Ishikawa (cell line): ENCODE measurements around the gene SDK1.

Experiments
- CEBPB ChIP-seq: IDR thresholded peaks from 2 replicates; pipeline ENCODE4 v1.6.1; 2012
- CREB1 ChIP-seq: IDR thresholded peaks from 2 replicates; pipeline ENCODE4 v1.6.1; 2012; ENCODE audit warnings: low read depth
- EGR1 ChIP-seq: IDR thresholded peaks from 2 replicates; pipeline ENCODE4 v1.6.1; 2012
- EP300 ChIP-seq: IDR thresholded peaks from 2 replicates; pipeline ENCODE4 v1.6.1; 2012; ENCODE audit warnings: borderline replicate concordance
- FOXM1 ChIP-seq: IDR thresholded peaks from 2 replicates; pipeline ENCODE4 v1.6.1; 2012; ENCODE audit warnings: low read depth, borderline replicate concordance
- NFIC ChIP-seq: IDR thresholded peaks from 2 replicates; pipeline ENCODE4 v1.6.1; 2012
- RAD21 ChIP-seq: IDR thresholded peaks from 2 replicates; pipeline ENCODE4 v1.6.1; 2012; ENCODE audit warnings: low read depth
- TAF1 ChIP-seq: IDR thresholded peaks from 2 replicates; pipeline ENCODE4 v1.6.1; 2012; ENCODE audit warnings: low read depth, mild to moderate bottlenecking
- TCF12 ChIP-seq: IDR thresholded peaks from 2 replicates; pipeline ENCODE4 v1.6.1; 2012; ENCODE audit warnings: low read depth
- YY1 ChIP-seq: IDR thresholded peaks from 2 replicates; pipeline ENCODE4 v1.6.1; 2012; ENCODE audit warnings: low read depth
- ZBTB7A ChIP-seq: IDR thresholded peaks from 2 replicates; pipeline ENCODE4 v1.6.1; 2012; ENCODE audit warnings: low read depth
- TF ChIP-seq, protein P1 (sequence below): IDR thresholded peaks from 2 replicates; pipeline ENCODE4 v1.6.1; 2012; ENCODE audit warnings: low read depth, mild to moderate bottlenecking
- TF ChIP-seq, protein P2 (sequence below): IDR thresholded peaks from 2 replicates; pipeline ENCODE4 v1.6.1; 2012
- TF ChIP-seq, protein P3 (sequence below): IDR thresholded peaks from 2 replicates; pipeline ENCODE4 v1.6.1; 2012

DNA sequence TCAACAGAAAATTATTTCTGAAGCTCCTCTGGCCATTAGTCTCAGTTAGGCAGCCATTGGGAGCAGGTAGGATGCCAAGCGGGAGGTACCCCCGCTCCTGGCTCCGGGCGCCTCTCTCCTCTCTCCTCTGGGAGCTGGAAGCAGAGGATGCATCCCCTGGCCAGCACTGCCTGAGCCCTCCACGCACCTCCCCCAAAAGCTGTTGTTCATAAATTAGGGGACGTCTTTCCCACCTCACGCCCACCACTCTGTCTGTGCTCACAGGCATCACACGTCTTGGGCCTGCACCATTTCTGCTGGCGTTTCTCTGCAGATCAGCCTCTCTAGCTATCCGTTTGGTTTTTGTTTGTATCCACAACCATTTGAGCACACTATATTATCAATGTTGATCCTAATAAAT is 772.0 kb downstream of the SDK1 start:
- no peak for TF ChIP-seq EP300
- no peak for TF ChIP-seq TAF1
- TF ChIP-seq, protein P1, sequence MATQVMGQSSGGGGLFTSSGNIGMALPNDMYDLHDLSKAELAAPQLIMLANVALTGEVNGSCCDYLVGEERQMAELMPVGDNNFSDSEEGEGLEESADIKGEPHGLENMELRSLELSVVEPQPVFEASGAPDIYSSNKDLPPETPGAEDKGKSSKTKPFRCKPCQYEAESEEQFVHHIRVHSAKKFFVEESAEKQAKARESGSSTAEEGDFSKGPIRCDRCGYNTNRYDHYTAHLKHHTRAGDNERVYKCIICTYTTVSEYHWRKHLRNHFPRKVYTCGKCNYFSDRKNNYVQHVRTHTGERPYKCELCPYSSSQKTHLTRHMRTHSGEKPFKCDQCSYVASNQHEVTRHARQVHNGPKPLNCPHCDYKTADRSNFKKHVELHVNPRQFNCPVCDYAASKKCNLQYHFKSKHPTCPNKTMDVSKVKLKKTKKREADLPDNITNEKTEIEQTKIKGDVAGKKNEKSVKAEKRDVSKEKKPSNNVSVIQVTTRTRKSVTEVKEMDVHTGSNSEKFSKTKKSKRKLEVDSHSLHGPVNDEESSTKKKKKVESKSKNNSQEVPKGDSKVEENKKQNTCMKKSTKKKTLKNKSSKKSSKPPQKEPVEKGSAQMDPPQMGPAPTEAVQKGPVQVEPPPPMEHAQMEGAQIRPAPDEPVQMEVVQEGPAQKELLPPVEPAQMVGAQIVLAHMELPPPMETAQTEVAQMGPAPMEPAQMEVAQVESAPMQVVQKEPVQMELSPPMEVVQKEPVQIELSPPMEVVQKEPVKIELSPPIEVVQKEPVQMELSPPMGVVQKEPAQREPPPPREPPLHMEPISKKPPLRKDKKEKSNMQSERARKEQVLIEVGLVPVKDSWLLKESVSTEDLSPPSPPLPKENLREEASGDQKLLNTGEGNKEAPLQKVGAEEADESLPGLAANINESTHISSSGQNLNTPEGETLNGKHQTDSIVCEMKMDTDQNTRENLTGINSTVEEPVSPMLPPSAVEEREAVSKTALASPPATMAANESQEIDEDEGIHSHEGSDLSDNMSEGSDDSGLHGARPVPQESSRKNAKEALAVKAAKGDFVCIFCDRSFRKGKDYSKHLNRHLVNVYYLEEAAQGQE: no peak
- no peak for TF ChIP-seq YY1
- TF ChIP-seq EGR1: no peak
- TF ChIP-seq RAD21: no peak
- TF ChIP-seq NFIC: no peak
- TF ChIP-seq TCF12: no peak
- TF ChIP-seq CREB1: no peak
- TF ChIP-seq FOXM1: no peak
- TF ChIP-seq, protein P2, sequence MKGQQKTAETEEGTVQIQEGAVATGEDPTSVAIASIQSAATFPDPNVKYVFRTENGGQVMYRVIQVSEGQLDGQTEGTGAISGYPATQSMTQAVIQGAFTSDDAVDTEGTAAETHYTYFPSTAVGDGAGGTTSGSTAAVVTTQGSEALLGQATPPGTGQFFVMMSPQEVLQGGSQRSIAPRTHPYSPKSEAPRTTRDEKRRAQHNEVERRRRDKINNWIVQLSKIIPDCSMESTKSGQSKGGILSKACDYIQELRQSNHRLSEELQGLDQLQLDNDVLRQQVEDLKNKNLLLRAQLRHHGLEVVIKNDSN: no peak
- no peak for TF ChIP-seq ZBTB7A
- TF ChIP-seq CEBPB: no peak
- TF ChIP-seq, protein P3, sequence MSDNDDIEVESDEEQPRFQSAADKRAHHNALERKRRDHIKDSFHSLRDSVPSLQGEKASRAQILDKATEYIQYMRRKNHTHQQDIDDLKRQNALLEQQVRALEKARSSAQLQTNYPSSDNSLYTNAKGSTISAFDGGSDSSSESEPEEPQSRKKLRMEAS: no peak
